Lower leg skin (tissue), 3 donors: ENCODE results near the gene IDH3G.

Experiments used
- POLR2A ChIP-seq, 2 donors: fragments of 450-650 bp; IDR thresholded peaks; one replicate each; pipeline ENCODE4 v1.6.1; 2016 to 2017; ENCODE audit warnings: antibody characterized with exemption in 2 of 2, mild to moderate bottlenecking in 1 of 2, moderate library complexity in 1 of 2
- TF ChIP-seq, protein P1 (sequence below), 3 donors: fragments of 450-650 bp; IDR thresholded peaks; one replicate each; pipeline ENCODE4 v1.5.1; 2016; ENCODE audit warnings: antibody characterized with exemption in 3 of 3, mild to moderate bottlenecking in 3 of 3, moderate library complexity in 2 of 3

DNA sequence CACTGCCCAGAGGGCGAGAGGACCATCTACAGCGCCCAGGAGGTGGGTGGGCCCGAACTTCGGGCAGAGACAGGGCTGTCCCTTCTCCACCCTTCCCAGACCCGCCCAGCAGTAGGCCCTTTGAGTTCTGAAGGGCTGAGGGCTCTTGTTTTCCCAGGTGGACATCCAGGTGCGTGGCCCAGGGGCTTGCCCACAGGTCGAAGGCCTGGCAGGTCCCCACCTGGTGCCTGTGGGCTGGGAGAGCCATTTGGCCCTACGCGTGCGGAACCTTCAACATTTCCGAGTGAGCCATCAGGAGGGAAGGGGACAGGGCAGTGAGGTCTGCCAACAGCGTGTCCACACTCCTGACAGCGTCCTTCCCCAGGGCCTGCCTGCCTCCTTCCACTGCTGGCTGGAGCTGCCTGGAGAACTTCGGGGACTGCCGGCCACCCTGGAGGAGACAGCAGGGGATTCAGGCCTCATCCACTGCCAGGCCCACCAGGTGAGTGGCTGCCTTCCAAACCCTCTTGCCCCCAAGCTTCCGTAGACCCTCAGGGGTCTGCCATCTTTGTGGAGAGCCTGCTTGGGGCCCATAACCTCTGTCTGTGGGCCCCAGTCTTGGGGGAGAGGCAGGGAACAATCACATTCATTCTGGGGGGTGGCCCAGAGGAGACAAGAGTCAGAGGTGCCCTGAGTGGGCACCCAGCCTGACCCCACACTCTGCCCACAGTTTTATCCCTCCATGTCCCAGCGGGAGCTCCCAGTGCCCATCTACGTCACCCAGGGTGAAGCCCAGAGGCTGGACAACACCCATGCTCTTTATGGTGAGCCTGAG lies 23.4 kb downstream of the IDH3G start:
- TF ChIP-seq, protein P1, sequence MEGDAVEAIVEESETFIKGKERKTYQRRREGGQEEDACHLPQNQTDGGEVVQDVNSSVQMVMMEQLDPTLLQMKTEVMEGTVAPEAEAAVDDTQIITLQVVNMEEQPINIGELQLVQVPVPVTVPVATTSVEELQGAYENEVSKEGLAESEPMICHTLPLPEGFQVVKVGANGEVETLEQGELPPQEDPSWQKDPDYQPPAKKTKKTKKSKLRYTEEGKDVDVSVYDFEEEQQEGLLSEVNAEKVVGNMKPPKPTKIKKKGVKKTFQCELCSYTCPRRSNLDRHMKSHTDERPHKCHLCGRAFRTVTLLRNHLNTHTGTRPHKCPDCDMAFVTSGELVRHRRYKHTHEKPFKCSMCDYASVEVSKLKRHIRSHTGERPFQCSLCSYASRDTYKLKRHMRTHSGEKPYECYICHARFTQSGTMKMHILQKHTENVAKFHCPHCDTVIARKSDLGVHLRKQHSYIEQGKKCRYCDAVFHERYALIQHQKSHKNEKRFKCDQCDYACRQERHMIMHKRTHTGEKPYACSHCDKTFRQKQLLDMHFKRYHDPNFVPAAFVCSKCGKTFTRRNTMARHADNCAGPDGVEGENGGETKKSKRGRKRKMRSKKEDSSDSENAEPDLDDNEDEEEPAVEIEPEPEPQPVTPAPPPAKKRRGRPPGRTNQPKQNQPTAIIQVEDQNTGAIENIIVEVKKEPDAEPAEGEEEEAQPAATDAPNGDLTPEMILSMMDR (IDR thresholded peaks at IDR 0.05) = no peak
- TF ChIP-seq POLR2A (IDR thresholded peaks at IDR 0.05) = no peak
